Neural cell (in vitro differentiated cells): Measurements from ENCODE around the gene EIF4G3. TPM values are rescaled to one million over a fixed set of nuclear protein-coding genes. Genes with fewer than 3 reads are reported as not detected.

ENCODE experiments used
- H2AFZ ChIP-seq: fragments of 200-600, 300-800 bp; sonication (generic), shearing (Covaris generic); 2 replicates; pipeline ENCODE4 v1.6.0; 2014; ENCODE audit warnings: low read depth, mild to moderate bottlenecking, antibody characterized with exemption, low read length, moderate library complexity
- H3F3A ChIP-seq: fragments of 200-600 bp; shearing (Covaris generic); 2 replicates; pipeline ENCODE4 v1.6.1; 2016; ENCODE audit warnings: mild to moderate bottlenecking, moderate library complexity, mixed read lengths, antibody characterized with exemption, low read length; ENCODE audit not compliant: insufficient read depth, poor library complexity, severe bottlenecking
- H3K27ac ChIP-seq: fragments of 200-600, 300-800 bp; sonication (generic), shearing (Covaris generic); 2 replicates; pipeline ENCODE4 v1.5.1; 2014; ENCODE audit warnings: mild to moderate bottlenecking, low read length, moderate library complexity
- H3K27me3 ChIP-seq: fragments of 300-800, 200-600 bp; sonication (generic), shearing (Covaris generic); 2 replicates; pipeline ENCODE4 v1.6.0; 2014; ENCODE audit warnings: mild to moderate bottlenecking, low read depth, low read length, moderate library complexity; ENCODE audit not compliant: insufficient read depth
- H3K36me3 ChIP-seq: fragments of 300-800, 200-600 bp; sonication (generic), shearing (Covaris generic); 2 replicates; pipeline ENCODE4 v1.5.1; 2014; ENCODE audit warnings: mild to moderate bottlenecking, antibody characterized with exemption, low read length, moderate library complexity; ENCODE audit not compliant: insufficient read depth
- H3K4me2 ChIP-seq: fragments of 300-800, 200-600 bp; sonication (generic), shearing (Covaris generic); 2 replicates; pipeline ENCODE4 v1.6.0; 2014; ENCODE audit warnings: mild to moderate bottlenecking, low read length
- H3K4me3 ChIP-seq: fragments of 300-800, 200-600 bp; sonication (generic), shearing (Covaris generic); 2 replicates; pipeline ENCODE4 v1.5.1; 2014; ENCODE audit warnings: mild to moderate bottlenecking, low read length, moderate library complexity
- H3K79me2 ChIP-seq: fragments of 200-600 bp; shearing (Covaris generic); replicated peaks from 2 replicates; pipeline ENCODE4 v1.6.0; 2014; ENCODE audit warnings: mild to moderate bottlenecking, low read length, moderate library complexity; ENCODE audit not compliant: insufficient read depth
- H3K9ac ChIP-seq: fragments of 300-800, 200-600 bp; sonication (generic), shearing (Covaris generic); 2 replicates; pipeline ENCODE4 v1.6.1; 2016; ENCODE audit warnings: mild to moderate bottlenecking, low read length, mixed read lengths
- H3K9me2 ChIP-seq: fragments of 200-600 bp; shearing (Covaris generic); 2 replicates; pipeline ENCODE4 v1.6.1; 2016; ENCODE audit warnings: mild to moderate bottlenecking, low read length, mixed read lengths; ENCODE audit not compliant: insufficient read depth
- H3K9me3 ChIP-seq: fragments of 200-600, 300-800 bp; sonication (generic), shearing (Covaris generic); 2 replicates; pipeline ENCODE4 v1.6.1; 2016; ENCODE audit warnings: mild to moderate bottlenecking, mixed run types, low read length, moderate library complexity, mixed read lengths
- H4K20me1 ChIP-seq: fragments of 200-600 bp; shearing (Covaris generic); 2 replicates; pipeline ENCODE4 v1.6.1; 2016; ENCODE audit warnings: mild to moderate bottlenecking, mixed run types; ENCODE audit not compliant: insufficient read depth
- CTCF ChIP-seq: fragments of 450-650 bp; IDR thresholded peaks from 2 replicates; pipeline ENCODE4 v1.5.1; 2014; ENCODE audit warnings: antibody characterized with exemption, mild to moderate bottlenecking, moderate library complexity; ENCODE audit not compliant: poor library complexity, severe bottlenecking
- EP300 ChIP-seq: fragments of 450-650 bp; conservative IDR thresholded peaks from 2 replicates; pipeline ENCODE4 v1.6.1; 2014; ENCODE audit warnings: antibody characterized with exemption, mild to moderate bottlenecking, moderate library complexity; ENCODE audit not compliant: poor library complexity, severe bottlenecking
- EZH2 ChIP-seq: fragments of 200-600, 300-800 bp; shearing (Covaris generic), sonication (generic); IDR thresholded peaks from 2 replicates; pipeline ENCODE4 v1.6.1; 2014; ENCODE audit warnings: antibody characterized with exemption, low read length, borderline replicate concordance, mild to moderate bottlenecking; ENCODE audit not compliant: insufficient read depth, poor library complexity, severe bottlenecking
- MXI1 ChIP-seq: fragments of 450-650 bp; conservative IDR thresholded peaks from 2 replicates; pipeline ENCODE4 v1.6.1; 2014; ENCODE audit warnings: antibody characterized with exemption, mild to moderate bottlenecking; ENCODE audit not compliant: poor library complexity, severe bottlenecking
- POLR2AphosphoS5 ChIP-seq: IDR thresholded peaks from 2 replicates; pipeline ENCODE4 v1.6.1; 2012
- RAD21 ChIP-seq: fragments of 450-650 bp; conservative IDR thresholded peaks from 2 replicates; pipeline ENCODE4 v1.6.1; 2014; ENCODE audit warnings: antibody characterized with exemption, mild to moderate bottlenecking, moderate library complexity
- REST ChIP-seq: IDR thresholded peaks from 2 replicates; pipeline ENCODE4 v1.6.1; 2012; ENCODE audit warnings: borderline replicate concordance
- SMC3 ChIP-seq: fragments of 450-650 bp; conservative IDR thresholded peaks from 2 replicates; pipeline ENCODE4 v1.6.1; 2014; ENCODE audit warnings: antibody characterized with exemption, mild to moderate bottlenecking, moderate library complexity; ENCODE audit not compliant: poor library complexity
- TAF1 ChIP-seq: IDR thresholded peaks from 2 replicates; pipeline ENCODE4 v1.6.1; 2012; ENCODE audit warnings: low read depth
- polyA plus RNA-seq: library from polyadenylated mRNA; depleted of rRNA; stranded (reverse); fragments of >200 nt; gene quantifications from 2 replicates; pipeline ENCODE4 v1.2.3, GENCODE V29; 2014

EIF4G3 gene
- polyA plus RNA-seq, 1 donor from 2014 or later = 56.9 TPM

- Histone ChIP-seq H3K27me3 (no peaks in the 10 kb centered on the region), H3K9ac (no peak overlapping the region), H4K20me1 (no peaks in the 10 kb centered on the region), H3F3A (no peaks in the 10 kb centered on the region), H3K4me3 (no peak overlapping the region), H3K9me2 (no peaks in the 10 kb centered on the region), H3K4me2 (no peak overlapping the region), H3K27ac (no peak overlapping the region), H3K9me3 (no peaks in the 10 kb centered on the region), H2AFZ (no peak overlapping the region), H3K79me2 (no peaks in the 10 kb centered on the region), H3K36me3 (no peaks in the 10 kb centered on the region)
- no peak for TF ChIP-seq TAF1
- TF ChIP-seq MXI1 = no peak
- no peak for TF ChIP-seq SMC3
- no peak for TF ChIP-seq RAD21
- no peak for TF ChIP-seq EP300
- TF ChIP-seq POLR2AphosphoS5 = no peak
- no peak for TF ChIP-seq CTCF
- no peak for TF ChIP-seq EZH2
- TF ChIP-seq REST = no peak
Measured at GRCh38 chr1:20903437-20903836, 273.3 kb downstream of the EIF4G3 start.

- no peak for TF ChIP-seq POLR2AphosphoS5
- TF ChIP-seq REST = no peak
- no peak for TF ChIP-seq TAF1
- no peak for TF ChIP-seq EZH2
- TF ChIP-seq CTCF = no peak
- no peak for TF ChIP-seq SMC3
- no peak for TF ChIP-seq RAD21
- no peak for TF ChIP-seq MXI1
- no peak for TF ChIP-seq EP300
- no peaks in the 10 kb centered on the region for H3K36me3 ChIP-seq
Measured at GRCh38 chr1:20900056-20900455, 276.6 kb downstream of the EIF4G3 start.

More at GRCh38 chr1:20900056-20900455, 276.6 kb downstream of the EIF4G3 start:
- H3K27me3 ChIP-seq = no peaks in the 10 kb centered on the region
- no peaks in the 10 kb centered on the region for H3K9me3 ChIP-seq
- no peaks in the 10 kb centered on the region for H3F3A ChIP-seq
- no peaks in the 10 kb centered on the region for H3K79me2 ChIP-seq
- no peak overlapping the region for H3K27ac ChIP-seq
- no peaks in the 10 kb centered on the region for H4K20me1 ChIP-seq
- no peak overlapping the region for H3K9ac ChIP-seq
- no peak overlapping the region for H2AFZ ChIP-seq
- no peak overlapping the region for H3K4me2 ChIP-seq
- no peaks in the 10 kb centered on the region for H3K9me2 ChIP-seq
- no peak overlapping the region for H3K4me3 ChIP-seq
